Loucy (cell line): Measurements from ENCODE around the gene PCDHA7.
"Not testable (repeated sequence)": the region's sequence is repeated elsewhere in the genome, so short reads cannot be mapped to it uniquely, and the experiment has no call there.

Source experiments
- H2AFZ ChIP-seq: fragments of 200-600 bp; sonication (generic); 2 replicates; pipeline ENCODE4 v1.6.0; 2016; ENCODE audit warnings: antibody characterized with exemption, mild to moderate bottlenecking, low read length, moderate library complexity
- H3F3A ChIP-seq: fragments of 200-600 bp; 2 replicates; pipeline ENCODE4 v1.6.0; 2016; ENCODE audit warnings: antibody characterized with exemption, low read depth, mild to moderate bottlenecking
- H3K27me3 ChIP-seq: fragments of 200-600 bp; sonication (generic); 2 replicates; pipeline ENCODE4 v1.6.1; 2014; ENCODE audit warnings: low read length, mild to moderate bottlenecking; ENCODE audit not compliant: insufficient read depth, poor library complexity, severe bottlenecking
- H3K36me3 ChIP-seq: fragments of 200-600 bp; sonication (generic); 2 replicates; pipeline ENCODE4 v1.6.1; 2016; ENCODE audit warnings: low read length; ENCODE audit not compliant: insufficient read depth
- H3K4me1 ChIP-seq: fragments of 200-600 bp; sonication (generic); 2 replicates; pipeline ENCODE4 v1.5.1; 2014; ENCODE audit warnings: low read length, mild to moderate bottlenecking; ENCODE audit not compliant: insufficient read depth, poor library complexity, severe bottlenecking
- H3K4me2 ChIP-seq: fragments of 200-600 bp; sonication (generic); 2 replicates; pipeline ENCODE4 v1.6.0; 2014; ENCODE audit warnings: antibody characterized with exemption, low read length, low read depth, mild to moderate bottlenecking; ENCODE audit not compliant: poor library complexity, severe bottlenecking
- H3K4me3 ChIP-seq: fragments of 200-600 bp; sonication (generic); 2 replicates; pipeline ENCODE4 v1.5.1; 2014; ENCODE audit warnings: low read length, mild to moderate bottlenecking, mixed read lengths; ENCODE audit not compliant: poor library complexity, severe bottlenecking
- H3K79me2 ChIP-seq: fragments of 200-600 bp; sonication (generic); 2 replicates; pipeline ENCODE4 v1.6.1; 2014; ENCODE audit warnings: low read length; ENCODE audit not compliant: insufficient read depth
- H3K9ac ChIP-seq: fragments of 200-600 bp; sonication (generic); 2 replicates; pipeline ENCODE4 v1.6.0; 2014; ENCODE audit warnings: mild to moderate bottlenecking, low read depth, low read length, moderate library complexity; ENCODE audit not compliant: poor library complexity, severe bottlenecking
- H3K9me2 ChIP-seq: fragments of 200-600 bp; sonication (generic); replicated peaks from 2 replicates; pipeline ENCODE4 v1.6.1; 2016; ENCODE audit warnings: low read depth, low read length, mixed read lengths
- H3K9me3 ChIP-seq: fragments of 200-600 bp; sonication (generic); 2 replicates; pipeline ENCODE4 v1.6.1; 2014; ENCODE audit warnings: mild to moderate bottlenecking, antibody characterized with exemption, low read length, low read depth; ENCODE audit not compliant: insufficient read depth
- H4K20me1 ChIP-seq: fragments of 200-600 bp; sonication (generic); 2 replicates; pipeline ENCODE4 v1.6.0; 2014; ENCODE audit warnings: antibody characterized with exemption, low read length, mild to moderate bottlenecking; ENCODE audit not compliant: insufficient read depth, poor library complexity, severe bottlenecking
- CTCF ChIP-seq: fragments of 200-600 bp; sonication (generic); conservative IDR thresholded peaks from 2 replicates; pipeline ENCODE4 v1.5.1; 2014; ENCODE audit warnings: mild to moderate bottlenecking, antibody characterized with exemption, low read length
- EZH2phosphoT487 ChIP-seq: fragments of 200-600 bp; IDR thresholded peaks from 2 replicates; pipeline ENCODE4 v1.6.1; 2018; ENCODE audit warnings: antibody characterized with exemption, mild to moderate bottlenecking, moderate library complexity, borderline replicate concordance

The PCDHA7 gene

DNA sequence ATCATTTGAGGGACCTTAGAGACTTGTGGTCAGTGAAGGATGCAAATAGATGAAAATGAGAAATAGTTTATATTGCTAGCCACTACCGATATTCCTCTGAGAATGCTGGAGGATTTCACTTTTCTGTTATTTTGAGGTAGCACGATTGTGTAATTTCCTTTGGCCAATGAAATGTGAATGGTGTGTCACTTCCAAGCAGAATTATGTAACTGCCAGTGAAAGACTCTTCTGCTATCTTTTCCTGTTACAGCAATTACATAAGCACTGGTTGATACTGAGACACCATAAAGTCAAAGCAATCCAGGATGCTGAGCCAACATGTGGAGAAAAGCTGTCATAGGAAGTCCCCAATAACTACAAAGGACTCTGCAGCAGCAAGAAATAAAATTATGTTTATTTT is 43.0 kb upstream of the PCDHA7 start:
- H3K4me2 ChIP-seq, result no peak overlapping the region
- H3K9me2 ChIP-seq, result no peaks in the 10 kb centered on the region
- no peaks in the 10 kb centered on the region for H4K20me1 ChIP-seq
- no peaks in the 10 kb centered on the region for H3F3A ChIP-seq
- no peaks in the 10 kb centered on the region for H3K4me1 ChIP-seq
- no peak overlapping the region for H3K9ac ChIP-seq
- H2AFZ ChIP-seq, result no peak overlapping the region
- no peak overlapping the region for H3K4me3 ChIP-seq
- TF ChIP-seq CTCF, result no peak
- TF ChIP-seq EZH2phosphoT487, result no peak
- H3K9me3 ChIP-seq, result no peaks in the 10 kb centered on the region
- no peaks in the 10 kb centered on the region for H3K79me2 ChIP-seq
- no peaks in the 10 kb centered on the region for H3K36me3 ChIP-seq
- H3K27me3 ChIP-seq, result no peaks in the 10 kb centered on the region

DNA sequence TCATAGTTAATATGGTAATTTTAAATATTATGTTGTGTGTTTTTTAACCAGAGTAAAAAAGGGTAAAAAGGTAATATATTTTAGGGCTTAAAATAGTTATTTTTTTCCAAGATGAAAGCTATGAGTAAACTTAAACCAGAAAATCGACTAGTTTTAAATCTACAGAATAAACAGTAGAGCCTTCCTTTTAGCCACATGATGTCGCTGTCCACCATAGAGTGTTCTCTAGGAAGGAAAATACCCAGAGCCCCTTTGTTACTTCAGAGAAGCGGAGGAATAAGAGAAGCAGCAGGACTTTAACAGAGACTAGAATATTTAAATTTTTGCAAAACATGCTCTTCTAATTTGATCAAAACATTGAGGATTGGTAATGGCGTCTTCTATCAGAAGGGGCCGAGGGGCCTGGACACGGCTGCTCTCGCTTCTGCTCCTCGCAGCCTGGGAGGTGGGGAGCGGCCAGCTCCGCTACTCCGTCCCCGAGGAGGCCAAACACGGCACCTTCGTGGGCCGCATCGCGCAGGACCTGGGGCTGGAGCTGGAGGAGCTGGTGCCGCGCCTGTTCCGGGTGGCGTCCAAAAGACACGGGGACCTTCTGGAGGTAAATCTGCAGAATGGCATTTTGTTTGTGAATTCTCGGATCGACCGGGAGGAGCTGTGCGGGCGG is 39.3 kb upstream of the PCDHA7 start, which contains the start of gene PCDHA2:
Gene PCDHA2 (plus strand): TSS at position 258 of the 664 bp plus-strand sequence.
- TF ChIP-seq CTCF (peak; percentile 37; the same call in 1 of the 2 replicates), EZH2phosphoT487 (no peak)
- H3K9me3 ChIP-seq, result no peaks in the 10 kb centered on the region
- no peak within 1 kb of the TSS for H3K9ac ChIP-seq
- no peaks in the 10 kb centered on the region for H3K79me2 ChIP-seq
- H3F3A ChIP-seq, result no peaks in the 10 kb centered on the region
- no peaks in the 10 kb centered on the region for H3K9me2 ChIP-seq
- no peaks in the 10 kb centered on the region for H3K36me3 ChIP-seq
- no peaks in the 10 kb centered on the region for H4K20me1 ChIP-seq
- H3K4me3 ChIP-seq, result no peak within 1 kb of the TSS
- no peak within 1 kb of the TSS for H3K4me2 ChIP-seq
- no peaks in the 10 kb centered on the region for H3K4me1 ChIP-seq
- no peak within 1 kb of the TSS for H2AFZ ChIP-seq
- H3K27me3 ChIP-seq, result no peaks in the 10 kb centered on the region

- Histone ChIP-seq H4K20me1 (no peaks in the 10 kb centered on the region), H2AFZ (no peak overlapping the region), H3K27me3 (no peaks in the 10 kb centered on the region), H3K9ac (no peak overlapping the region), H3K36me3 (no peaks in the 10 kb centered on the region), H3K9me3 (no peaks in the 10 kb centered on the region), H3K4me2 (no peak overlapping the region), H3F3A (no peaks in the 10 kb centered on the region), H3K4me1 (no peaks in the 10 kb centered on the region), H3K4me3 (no peak overlapping the region), H3K79me2 (no peaks in the 10 kb centered on the region), H3K9me2 (no peaks in the 10 kb centered on the region)
- TF ChIP-seq CTCF (0 out of 2 replicates have a peak, but pooled peaks have one; percentile 7), EZH2phosphoT487 (no peak)
Observed at GRCh38 chr5:140795259-140795641, 38.8 kb upstream of the PCDHA7 start.

DNA sequence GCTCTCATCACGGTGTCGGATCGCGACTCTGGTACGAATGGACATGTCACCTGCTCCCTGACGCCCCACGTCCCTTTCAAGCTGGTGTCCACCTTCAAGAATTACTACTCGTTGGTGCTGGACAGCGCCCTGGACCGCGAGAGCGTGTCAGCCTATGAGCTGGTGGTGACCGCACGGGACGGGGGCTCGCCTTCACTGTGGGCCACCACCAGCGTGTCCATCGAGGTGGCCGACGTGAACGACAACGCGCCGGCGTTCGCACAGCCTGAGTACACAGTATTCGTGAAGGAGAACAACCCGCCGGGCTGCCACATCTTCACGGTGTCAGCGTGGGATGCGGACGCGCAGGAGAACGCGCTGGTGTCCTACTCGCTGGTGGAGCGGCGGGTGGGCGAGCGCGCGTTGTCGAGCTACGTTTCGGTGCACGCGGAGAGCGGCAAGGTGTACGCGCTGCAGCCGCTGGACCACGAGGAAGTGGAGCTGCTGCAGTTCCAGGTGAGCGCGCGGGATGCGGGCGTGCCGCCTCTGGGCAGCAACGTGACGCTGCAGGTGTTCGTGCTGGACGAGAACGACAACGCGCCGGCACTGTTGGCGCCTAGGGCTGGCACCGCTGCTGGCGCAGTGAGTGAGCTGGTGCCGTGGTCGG is 37.9 kb upstream of the PCDHA7 start:
- H3K9me2 ChIP-seq, H3K79me2 ChIP-seq, H3K27me3 ChIP-seq, H2AFZ ChIP-seq, H3K9me3 ChIP-seq, H3K4me1 ChIP-seq, H3K4me2 ChIP-seq, H3K36me3 ChIP-seq, H3K9ac ChIP-seq, H4K20me1 ChIP-seq, H3K4me3 ChIP-seq, H3F3A ChIP-seq: not testable (repeated sequence)
